Pons (tissue), 1 donor: ENCODE measurements around the gene ZMYND11.
A peak's percentile ranks its signal among the peaks of the same experiment; 100 is the strongest.

Source experiments
- DNase-seq: peaks from one replicate; pipeline ENCODE4 v3.0.0-alpha.2; 2016; ENCODE audit warnings: low spot score

Gene ZMYND11

DNA sequence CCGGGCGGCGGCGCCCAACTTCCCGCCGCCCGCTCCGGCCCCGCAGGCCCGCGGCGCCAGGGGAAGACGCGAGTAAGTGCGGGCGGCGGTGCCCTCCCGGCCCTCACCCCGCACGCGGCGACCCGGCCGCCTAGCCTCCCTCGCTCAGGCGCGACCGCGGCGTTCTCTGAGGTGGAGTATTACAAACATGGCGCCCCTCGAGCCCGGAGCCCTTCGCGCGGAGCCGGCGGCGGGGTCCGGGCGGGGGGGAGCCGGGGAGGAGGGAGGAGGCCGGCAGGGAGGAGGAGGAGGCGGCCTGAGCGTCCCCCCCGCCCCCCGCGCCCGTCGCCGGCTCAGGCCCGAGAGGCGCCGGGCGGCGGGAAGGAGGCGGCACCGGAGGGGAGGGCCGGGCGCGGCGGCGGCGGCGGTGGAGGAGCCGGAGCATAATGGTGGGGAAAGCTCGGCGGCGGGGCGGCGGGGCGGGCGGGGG is at the start of gene ZMYND11:
Gene ZMYND11 (plus strand): TSS at position 324 of the 469 bp plus-strand sequence. CDS start 44,558 bp downstream, outside the sequence.
- peak; percentile 49 for DNase-seq

DNA sequence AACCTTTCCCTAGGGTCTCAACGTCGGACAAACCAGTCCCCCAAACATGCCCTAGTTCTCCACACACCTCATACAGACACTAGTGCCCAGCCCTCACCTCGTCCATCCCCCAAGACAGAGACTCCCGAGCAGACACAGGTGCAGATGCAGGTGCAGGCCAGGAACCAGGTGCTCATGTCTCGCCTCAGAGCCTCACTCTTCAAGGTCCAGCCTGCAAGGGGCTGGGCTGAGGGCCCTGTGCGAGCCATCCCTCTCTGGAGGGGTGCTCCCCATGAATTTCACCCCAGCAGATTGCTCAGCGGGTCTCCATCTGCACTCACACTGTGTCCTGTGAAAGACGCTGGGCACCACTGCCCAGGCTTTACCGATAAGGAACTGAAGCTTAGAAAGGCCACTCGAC is 49.2 kb upstream of the ZMYND11 start:
- no peak for DNase-seq

DNA sequence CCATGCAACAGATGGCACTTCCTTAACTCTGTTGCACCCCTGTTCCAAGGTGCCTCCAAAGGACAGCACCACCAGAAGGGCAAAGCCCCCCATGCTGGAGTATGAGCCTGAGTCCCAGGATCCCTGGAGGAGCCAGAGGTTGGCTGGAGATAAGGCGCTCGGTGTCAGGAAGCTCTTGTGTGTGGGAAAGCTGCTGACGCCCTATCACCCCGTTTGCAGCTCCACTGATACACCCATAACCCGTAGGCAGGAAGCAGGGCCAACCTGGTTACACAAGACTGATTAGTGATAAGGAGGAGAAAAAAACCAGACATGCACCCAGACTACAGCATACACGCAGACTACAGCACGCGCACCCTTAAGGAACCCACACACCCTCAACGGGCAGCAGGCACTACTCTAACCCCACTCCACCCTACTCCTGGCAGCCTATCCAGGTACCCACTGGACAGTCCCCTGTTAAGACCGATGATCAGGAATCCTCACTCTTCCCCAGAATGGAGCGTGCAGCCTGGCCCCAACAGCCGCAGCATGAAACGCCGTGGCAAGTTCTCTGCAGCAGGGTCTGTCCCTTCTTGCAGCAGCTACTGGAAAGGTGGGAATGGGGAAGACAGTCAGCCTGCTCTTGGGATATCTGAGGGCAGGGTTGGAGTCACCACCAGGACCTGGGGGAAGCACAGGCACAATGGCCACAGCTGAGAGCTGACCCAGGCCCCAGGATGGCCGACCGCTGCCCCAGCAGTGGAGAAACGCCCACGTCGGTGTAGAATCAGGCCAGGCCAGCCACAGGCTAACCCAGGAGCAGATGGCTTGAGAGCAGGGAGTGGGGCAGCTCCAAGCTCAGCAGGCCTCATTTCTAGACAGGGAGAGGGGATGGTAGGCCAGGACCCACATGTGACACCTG is 47.8 kb upstream of the ZMYND11 start:
- no peak for DNase-seq

DNA sequence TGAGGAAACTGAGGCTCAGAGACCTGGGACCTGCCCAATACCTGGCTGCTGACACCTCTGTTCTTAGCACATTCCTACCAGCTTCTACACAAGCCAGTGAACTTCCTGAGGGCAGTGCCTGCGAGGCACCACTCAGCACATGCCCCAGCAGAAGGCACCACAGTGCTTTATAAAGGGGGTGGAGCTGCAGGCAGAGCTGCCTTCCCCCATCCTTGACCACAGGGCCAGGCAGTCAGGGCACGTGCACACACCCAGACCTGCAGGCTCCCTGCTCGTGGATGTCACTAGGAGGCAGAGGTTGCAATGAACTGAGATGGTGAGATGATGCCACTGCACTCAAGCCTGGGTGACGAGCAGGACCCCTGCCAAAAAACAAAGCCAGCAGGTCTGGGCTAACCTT is 47.0 kb upstream of the ZMYND11 start:
- no peak for DNase-seq

DNA sequence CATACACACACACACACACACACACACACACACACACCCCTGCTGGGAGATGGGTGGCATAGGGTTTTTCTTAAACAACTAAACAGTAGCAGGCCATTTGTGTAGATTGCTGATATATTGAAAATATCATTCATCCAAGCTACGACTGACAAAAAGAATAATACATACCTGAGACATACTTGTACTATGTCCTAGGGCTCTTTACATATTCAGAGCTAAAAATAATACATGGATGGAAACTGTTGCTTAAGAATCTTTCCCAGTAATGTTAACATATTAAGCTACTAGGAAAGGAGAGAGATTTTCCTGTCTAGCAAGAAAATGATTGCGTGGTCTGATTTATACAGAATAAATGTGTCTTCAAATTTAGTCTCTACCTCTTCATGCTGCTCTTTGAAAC is 46.0 kb upstream of the ZMYND11 start:
- no peak for DNase-seq

- no peak for DNase-seq
Observed at GRCh38 chr10:90161-90560, 45.1 kb upstream of the ZMYND11 start.

DNA sequence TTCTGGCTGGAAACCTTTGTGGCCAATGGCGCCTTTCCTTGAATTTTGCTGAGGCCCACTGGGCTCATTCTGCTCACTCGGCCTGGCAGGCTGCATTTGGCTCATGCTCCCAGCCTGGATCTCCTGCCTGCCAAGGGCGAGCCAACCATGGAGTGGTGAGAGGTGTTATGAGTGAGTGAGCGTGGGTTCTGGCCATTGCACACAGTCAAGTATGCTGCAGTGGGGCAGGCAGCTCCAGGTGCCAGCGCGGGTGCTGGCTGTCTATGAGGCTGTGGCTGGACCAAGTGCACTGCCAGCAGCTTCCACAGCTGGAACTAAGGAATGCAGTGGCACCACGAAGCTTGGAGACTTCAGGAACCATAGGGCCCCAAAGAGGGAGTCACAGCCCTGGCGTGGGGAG is 43.9 kb upstream of the ZMYND11 start:
- DNase-seq, result no peak

GRCh38 chr10:92153-92552 is 43.1 kb upstream of the ZMYND11 start:
- DNase-seq, result no peak

GRCh38 chr10:92846-93245 is 42.4 kb upstream of the ZMYND11 start:
- no peak for DNase-seq

DNA sequence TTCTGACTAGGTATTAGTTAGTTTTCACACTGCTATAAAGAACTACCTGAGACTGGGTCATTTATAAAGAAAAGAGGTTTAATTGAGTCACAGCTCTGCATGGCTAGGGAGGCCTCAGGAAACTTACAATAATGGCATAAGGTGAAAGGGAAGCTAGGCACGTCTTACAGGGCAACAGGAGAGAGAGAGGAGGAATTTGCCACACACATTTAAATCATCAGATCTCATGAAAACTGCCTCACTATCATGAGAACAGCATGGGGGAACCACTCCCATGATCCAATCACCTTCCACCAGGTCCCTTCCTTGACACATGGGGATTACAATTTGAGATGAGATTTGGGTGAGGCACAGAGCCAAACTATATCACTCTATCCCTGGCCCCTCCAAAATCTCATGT is 40.6 kb upstream of the ZMYND11 start:
- DNase-seq, result no peak

DNA sequence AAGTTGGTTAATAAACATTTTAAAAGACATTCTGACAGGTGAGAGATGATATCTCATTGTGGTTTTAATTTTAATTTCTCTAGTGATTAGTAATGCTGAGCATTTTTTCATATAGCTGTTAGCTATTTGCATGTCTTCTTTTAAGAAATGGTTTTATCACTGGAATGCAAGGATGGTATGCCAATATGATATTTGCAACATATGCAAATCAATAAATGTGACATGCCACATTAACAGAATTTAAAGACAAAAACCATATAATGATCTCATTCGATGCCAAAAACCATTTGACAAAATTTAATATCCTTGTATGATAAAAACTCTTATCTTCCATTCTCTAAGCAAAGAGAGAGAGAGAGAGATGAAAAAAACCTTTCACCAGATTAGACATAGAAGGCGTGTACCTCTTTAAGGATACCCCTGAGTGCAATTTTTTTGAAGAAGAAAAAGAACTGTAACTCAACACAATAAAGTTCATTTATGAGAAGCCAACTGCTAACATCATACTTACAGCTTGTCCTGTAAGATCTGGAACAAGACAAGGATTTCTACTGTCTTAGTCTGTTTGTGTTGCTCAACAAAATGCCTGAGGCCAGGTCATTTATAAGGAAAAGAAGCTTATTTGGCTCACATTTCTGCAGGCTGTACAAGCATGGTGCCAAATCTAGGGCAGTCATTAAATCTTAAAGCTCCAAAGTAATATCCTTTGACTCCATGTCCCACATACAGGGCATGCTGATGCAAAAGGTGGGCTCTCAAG is 39.7 kb upstream of the ZMYND11 start:
- DNase-seq, result no peak

DNA sequence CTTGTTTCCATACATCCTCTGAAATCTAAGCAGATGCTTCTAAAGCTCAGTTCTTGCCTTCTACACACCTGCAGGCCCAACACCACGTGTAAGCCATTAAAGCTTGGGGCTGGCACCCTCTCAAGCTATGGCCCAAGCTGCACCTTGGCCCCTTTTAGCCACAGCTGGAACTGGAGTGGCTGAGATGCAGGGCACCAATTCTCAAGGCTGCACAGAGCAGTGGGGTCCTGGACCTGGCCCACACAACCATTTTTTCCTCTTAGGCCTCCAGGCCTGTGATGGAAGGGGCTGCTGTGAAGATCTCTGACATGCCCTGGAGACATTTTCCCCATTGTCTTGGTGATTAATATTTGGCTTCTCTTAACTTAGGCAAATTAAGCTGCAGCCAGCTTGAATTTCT is 38.8 kb upstream of the ZMYND11 start:
- DNase-seq, result no peak

DNA sequence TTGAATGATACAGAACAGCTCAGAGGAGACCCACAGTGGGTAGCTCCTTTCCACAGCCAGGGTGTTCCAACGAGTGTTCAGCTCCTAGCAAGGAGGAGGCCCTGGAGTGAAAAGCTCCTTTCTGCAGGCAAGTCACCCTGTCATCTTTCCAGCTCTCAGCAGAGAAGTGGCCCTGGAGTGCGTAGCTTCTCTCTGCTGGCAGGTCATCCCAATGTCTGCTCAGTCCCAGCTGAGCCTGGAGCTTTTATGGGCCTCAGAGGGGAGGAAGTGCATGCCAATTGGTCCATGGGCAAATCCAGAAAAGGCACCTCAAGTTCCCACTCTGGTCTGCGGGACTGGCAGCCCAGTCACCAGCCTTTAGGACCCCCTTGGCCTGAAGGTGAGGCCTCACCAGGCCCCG is 30.8 kb upstream of the ZMYND11 start:
- DNase-seq, result no peak

- no peak for DNase-seq
Observed at GRCh38 chr10:104862-105565, 30.2 kb upstream of the ZMYND11 start.

DNA sequence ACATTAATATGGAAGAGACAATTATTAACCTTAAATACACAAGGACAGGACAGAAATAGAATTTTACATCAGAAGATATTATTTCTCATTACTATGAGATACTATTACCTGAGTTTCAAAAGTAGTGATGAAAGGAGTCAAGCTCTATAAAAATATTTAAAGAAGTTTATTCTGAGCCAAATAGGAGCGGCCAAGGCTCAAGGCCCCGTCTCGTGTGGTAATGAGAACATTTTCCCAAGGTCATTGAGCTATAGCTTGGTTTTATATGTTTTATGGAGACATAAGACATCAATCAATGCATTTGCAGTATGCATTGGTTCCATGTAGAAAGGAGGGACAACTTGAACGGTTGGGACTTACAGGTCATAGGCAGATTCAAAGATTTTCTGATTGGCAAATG is 29.4 kb upstream of the ZMYND11 start:
- no peak for DNase-seq

DNA sequence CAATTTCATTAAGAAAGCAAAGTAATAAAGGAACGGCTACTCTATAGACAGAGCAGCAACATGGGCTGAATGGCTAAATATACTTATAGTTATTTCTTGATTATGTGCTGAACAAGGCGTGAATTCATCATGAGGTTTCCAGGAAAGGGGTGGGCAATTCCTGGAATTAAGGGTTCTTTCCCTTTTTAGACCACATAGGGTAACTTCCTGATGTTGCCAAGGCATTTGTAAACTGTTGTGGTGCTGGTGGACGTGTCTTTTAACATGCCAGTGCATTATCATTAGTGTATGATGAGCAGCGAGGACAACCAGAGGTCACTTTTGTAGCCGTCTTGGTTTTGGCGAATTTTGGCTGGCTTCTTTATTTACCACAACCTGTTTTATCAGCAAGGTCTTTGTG is 28.5 kb upstream of the ZMYND11 start:
- DNase-seq, result no peak

DNA sequence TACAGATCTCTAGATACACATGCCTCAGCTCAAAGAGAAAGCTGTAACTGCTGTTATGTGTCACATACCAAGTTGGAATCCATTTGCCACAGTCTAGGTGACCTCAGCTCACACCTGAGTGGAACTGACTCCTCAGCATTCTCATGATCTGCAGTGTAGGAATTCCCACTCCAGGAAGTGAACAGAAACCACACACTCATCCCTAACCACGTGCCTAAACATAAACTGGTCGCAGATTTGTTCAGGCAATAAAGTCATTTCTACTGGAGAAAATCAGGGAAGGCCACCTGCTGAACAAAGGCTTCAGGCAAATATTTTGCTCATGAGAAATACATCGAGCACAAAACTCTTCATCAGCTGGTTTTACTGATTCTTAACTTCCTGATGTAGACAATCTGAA is 23.0 kb upstream of the ZMYND11 start:
- DNase-seq, result no peak

- no peak for DNase-seq
Observed at GRCh38 chr10:124874-125273, 10.4 kb upstream of the ZMYND11 start.

DNA sequence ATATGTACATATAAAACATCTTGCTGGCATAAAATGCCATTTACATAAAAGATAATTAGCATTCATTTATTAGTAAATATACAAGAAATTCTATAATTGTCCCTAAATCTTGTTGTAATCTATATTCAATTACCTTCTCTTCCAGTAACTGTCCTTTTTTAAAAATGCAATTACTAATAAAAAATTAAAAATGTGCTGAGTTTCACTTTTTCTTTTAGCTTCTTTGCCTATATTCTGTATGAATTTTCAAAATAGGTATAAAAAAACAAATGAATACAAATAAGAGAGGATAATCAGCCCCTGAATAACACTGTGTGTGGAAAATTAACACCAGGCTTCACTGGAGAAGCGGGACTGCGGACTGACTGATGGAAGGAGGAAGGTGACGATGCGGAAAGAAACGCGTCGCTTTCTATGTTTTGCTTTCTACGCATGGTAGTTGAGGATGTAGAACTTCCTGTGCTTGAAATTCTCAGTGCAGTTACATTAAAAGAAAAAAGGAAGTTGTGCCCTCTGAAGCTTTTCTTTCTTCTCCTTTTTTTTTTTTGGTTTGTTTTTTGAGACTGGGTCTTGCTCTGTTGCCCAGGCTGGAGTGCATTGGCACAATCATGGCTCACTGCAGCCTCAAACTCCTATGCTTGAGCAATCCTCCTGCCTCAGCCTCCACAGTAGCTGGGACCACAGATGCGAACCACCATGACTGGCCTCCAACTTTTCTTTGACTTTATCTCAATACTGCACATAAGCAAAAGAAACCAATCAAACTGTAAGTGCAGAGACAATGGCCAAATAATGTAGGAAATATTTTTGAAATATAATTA is 7.4 kb upstream of the ZMYND11 start:
- DNase-seq, result peak; percentile 71

GRCh38 chr10:129810-130209 is 5.4 kb upstream of the ZMYND11 start:
- DNase-seq, result peak; percentile 42
